ENCODE measurements around the gene C1orf52. TPM values are rescaled to one million over a fixed set of nuclear protein-coding genes. Genes with fewer than 3 reads are reported as not detected.

C1orf52 gene
- total RNA-seq, 5 donors from 2014 or later (not counting 1 experiment from before 2014, with no cell fraction given) = 29.8 to 48.6 (median 39.3) TPM

DNA sequence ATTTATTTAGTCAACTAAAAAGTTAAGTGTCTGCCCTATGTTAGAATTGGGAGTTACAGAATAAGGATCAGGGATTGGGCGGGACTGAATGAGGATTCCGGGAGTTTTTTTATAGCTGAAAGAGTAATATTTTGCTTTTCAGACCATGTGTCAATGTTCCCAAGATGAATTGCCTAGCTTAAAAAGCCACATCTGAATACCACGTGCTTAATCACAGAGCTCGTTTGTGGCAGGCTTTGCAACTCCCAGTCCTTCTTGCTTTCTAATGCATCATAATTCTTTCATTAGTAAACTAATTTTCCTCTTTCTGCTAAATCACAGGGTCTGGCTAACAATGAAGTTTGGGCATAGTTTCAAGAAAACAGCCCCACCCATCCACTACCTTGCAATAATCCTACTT, 21.2 kb upstream of the C1orf52 start:
- no peak for ATAC-seq (replicated peaks in 1 of 4)
- peaks cover 14 to 23% (median 17%) of the 10 kb centered on the region in 3 donors for H3K4me1 Mint-ChIP-seq
- no peak for DNase-seq
- Histone ChIP-seq H3K36me3 (ENCODE audit: control insufficient read depth in 2 of 2, extremely low read depth in 1 of 2, insufficient read depth in 1 of 2, low read length in 1 of 2) (no peaks in the 10 kb centered on the region), H3K4me1 (ENCODE audit: control insufficient read depth in 1 of 2, extremely low read depth in 1 of 2, insufficient read depth in 2 of 2, low read length in 2 of 2) (peaks cover 2 to 7% of the 10 kb centered on the region in 2 experiments), H3K27me3 (replicated peaks in 1 of 2; ENCODE audit: control insufficient read depth in 2 of 2, extremely low read depth in 1 of 2, insufficient read depth in 2 of 2, low read length in 1 of 2) (peaks cover 0 to 14% of the 10 kb centered on the region in 2 experiments), H3K9me3 (no peaks in the 10 kb centered on the region), H3K27ac (ENCODE audit: low read length) (no peak overlapping the region), H3K4me3 (ENCODE audit: control insufficient read depth in 1 of 2, extremely low read depth in 1 of 2, low read length in 1 of 2) (no peak overlapping the region)
- no peaks in the 10 kb centered on the region for H3K36me3 Mint-ChIP-seq
- no peak overlapping the region for H3K27ac Mint-ChIP-seq
- H3K27me3 Mint-ChIP-seq = no peaks in the 10 kb centered on the region
- WGBS (ENCODE audit: insufficient coverage) = 88% methylated on average over 3 of the region's 4 CpGs
- H3K9me3 Mint-ChIP-seq = no peaks in the 10 kb centered on the region
- no peak overlapping the region for H3K4me3 Mint-ChIP-seq
- POLR2A ChIA-PET = interaction anchor here in 1 of 2 donors (0.6 kb wide), 1 partner anchor 100 kb away, joined by 3 read pairs; no protein-coding TSS in a partner anchor
- CTCF ChIA-PET = no interaction called here

DNA sequence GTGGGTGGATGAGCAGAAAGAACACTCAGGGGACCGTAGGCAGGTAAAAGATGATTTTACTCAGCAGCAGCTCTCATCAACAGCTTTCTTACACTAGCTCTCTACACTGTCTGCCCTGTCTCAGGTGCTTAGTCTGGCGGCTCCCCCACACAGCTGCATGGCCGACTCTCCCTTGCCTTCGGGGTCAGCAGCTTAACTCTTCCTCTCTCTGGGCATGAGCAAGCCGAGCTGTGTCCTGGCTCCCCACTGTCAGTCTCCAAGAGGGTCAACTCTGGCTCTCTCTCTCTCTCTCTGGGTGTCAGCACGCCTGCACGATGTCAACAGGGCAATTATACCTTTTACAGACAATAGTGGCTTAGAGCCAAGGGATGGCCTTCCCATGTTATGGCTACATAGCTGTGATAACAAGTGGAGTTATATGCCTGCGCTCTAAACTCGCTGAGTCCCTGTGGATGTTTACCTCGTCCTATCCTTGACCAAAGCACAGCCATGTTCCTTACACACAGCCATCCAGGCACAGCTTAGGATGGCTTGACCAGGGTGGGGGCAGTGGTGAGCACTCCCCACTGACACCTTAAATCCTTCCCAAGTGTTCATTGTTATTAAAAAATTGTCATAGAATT, 20.1 kb upstream of the C1orf52 start:
- Histone ChIP-seq H3K4me3 (ENCODE audit: control insufficient read depth in 1 of 2, extremely low read depth in 1 of 2, low read length in 1 of 2) (no peak overlapping the region), H3K27me3 (replicated peaks in 1 of 2; ENCODE audit: control insufficient read depth in 2 of 2, extremely low read depth in 1 of 2, insufficient read depth in 2 of 2, low read length in 1 of 2) (peaks cover 0 to 9% of the 10 kb centered on the region in 2 experiments), H3K9me3 (no peaks in the 10 kb centered on the region), H3K27ac (ENCODE audit: low read length) (no peak overlapping the region), H3K36me3 (ENCODE audit: control insufficient read depth in 2 of 2, extremely low read depth in 1 of 2, insufficient read depth in 1 of 2, low read length in 1 of 2) (no peaks in the 10 kb centered on the region), H3K4me1 (ENCODE audit: control insufficient read depth in 1 of 2, extremely low read depth in 1 of 2, insufficient read depth in 2 of 2, low read length in 2 of 2) (peaks cover 10 to 12% of the 10 kb centered on the region in 2 experiments)
- peak overlapping the region; percentile 51 to 54 for H3K27ac Mint-ChIP-seq
- ChIA-PET POLR2A (interaction anchor here in 1 of 2 donors (0.7 kb wide), 1 partner anchor 270 kb away, joined by 4 read pairs; no protein-coding TSS in a partner anchor), CTCF (interaction anchor here in 1 of 2 donors (0.5 to 1.0 kb wide), 2 partner anchors 335 to 344 kb away, joined by 3 to 4 read pairs; no protein-coding TSS in a partner anchor)
- DNase-seq = no peak
- H3K4me1 Mint-ChIP-seq = peaks cover 24 to 33% (median 28%) of the 10 kb centered on the region in 3 donors
- ATAC-seq (replicated peaks in 1 of 4) = no peak
- H3K36me3 Mint-ChIP-seq = no peaks in the 10 kb centered on the region
- no peaks in the 10 kb centered on the region for H3K9me3 Mint-ChIP-seq
- WGBS (ENCODE audit: insufficient coverage) = no CpG with 5 or more reads among the region's 10 CpGs
- no peak overlapping the region for H3K4me3 Mint-ChIP-seq
- H3K27me3 Mint-ChIP-seq = no peaks in the 10 kb centered on the region

DNA sequence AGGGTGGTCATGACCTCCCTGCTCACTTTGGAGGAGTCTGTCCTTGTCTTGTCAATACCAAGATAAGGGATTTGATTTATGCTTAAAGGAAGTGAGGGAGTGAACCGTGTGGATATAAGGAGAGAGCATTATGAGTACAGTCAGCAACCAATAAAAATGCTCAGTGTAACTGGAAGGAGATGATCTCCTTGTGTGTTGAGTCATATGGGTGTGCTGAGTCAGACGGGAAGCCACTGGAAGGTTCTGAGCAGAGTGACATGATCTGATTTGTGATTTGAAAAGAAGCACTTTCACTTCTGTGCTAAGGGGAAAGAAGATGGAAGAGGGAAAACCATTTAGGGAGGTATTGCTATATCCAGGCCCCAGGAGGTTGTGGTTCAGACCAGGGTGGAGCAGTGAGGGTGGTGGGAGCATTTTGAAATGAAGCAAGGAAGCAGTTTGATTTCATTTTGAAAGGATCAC, 19.4 kb upstream of the C1orf52 start:
- no peaks in the 10 kb centered on the region for H3K27me3 Mint-ChIP-seq
- Histone ChIP-seq H3K9me3 (no peaks in the 10 kb centered on the region), H3K27me3 (replicated peaks in 1 of 2; ENCODE audit: control insufficient read depth in 2 of 2, extremely low read depth in 1 of 2, insufficient read depth in 2 of 2, low read length in 1 of 2) (peaks cover 0 to 5% of the 10 kb centered on the region in 2 experiments), H3K36me3 (ENCODE audit: control insufficient read depth in 2 of 2, extremely low read depth in 1 of 2, insufficient read depth in 1 of 2, low read length in 1 of 2) (no peaks in the 10 kb centered on the region), H3K4me1 (ENCODE audit: control insufficient read depth in 1 of 2, extremely low read depth in 1 of 2, insufficient read depth in 2 of 2, low read length in 2 of 2) (peaks cover 10 to 14% of the 10 kb centered on the region in 2 experiments), H3K27ac (ENCODE audit: low read length) (no peak overlapping the region), H3K4me3 (ENCODE audit: control insufficient read depth in 1 of 2, extremely low read depth in 1 of 2, low read length in 1 of 2) (no peak overlapping the region)
- peaks cover 31 to 40% (median 35%) of the 10 kb centered on the region in 3 donors for H3K4me1 Mint-ChIP-seq
- DNase-seq (peak in 2 of 35 experiments; percentile 11 to 31), ATAC-seq (replicated peaks in 1 of 4) (no peak)
- peak overlapping the region in 2 of 3 donors; percentile 0 to 25 for H3K4me3 Mint-ChIP-seq
- POLR2A ChIA-PET = no interaction called here
- WGBS (ENCODE audit: insufficient coverage) = 22% methylated on average over 2 of the region's 2 CpGs
- no peaks in the 10 kb centered on the region for H3K9me3 Mint-ChIP-seq
- peak overlapping the region; percentile 51 to 54 for H3K27ac Mint-ChIP-seq
- no peaks in the 10 kb centered on the region for H3K36me3 Mint-ChIP-seq
- CTCF ChIA-PET = interaction anchor here in 1 of 2 donors (0.5 to 4.4 kb wide), 3 partner anchors 20 to 343 kb away, joined by 3 to 65 read pairs (median 4); partner anchors contain the start of gene C1orf52

- H3K4me1 Mint-ChIP-seq = peaks cover 42 to 51% (median 46%) of the 10 kb centered on the region in 3 donors
- ATAC-seq (replicated peaks in 1 of 4) = no peak
- H3K27ac Mint-ChIP-seq = peak overlapping the region in 1 of 2 donors; percentile 93
- no peak overlapping the region for H3K4me3 Mint-ChIP-seq
- H3K27me3 Mint-ChIP-seq = no peaks in the 10 kb centered on the region
- peaks cover 10 to 14% of the 10 kb centered on the region in 2 experiments for H3K4me1 ChIP-seq (ENCODE audit: control insufficient read depth in 1 of 2, extremely low read depth in 1 of 2, insufficient read depth in 2 of 2, low read length in 2 of 2)
- WGBS (ENCODE audit: insufficient coverage) = no CpG with 5 or more reads among the region's 4 CpGs
- H3K36me3 ChIP-seq (ENCODE audit: control insufficient read depth in 2 of 2, extremely low read depth in 1 of 2, insufficient read depth in 1 of 2, low read length in 1 of 2) = peaks cover 0 to 2% of the 10 kb centered on the region in 2 donors
- H3K9me3 Mint-ChIP-seq = no peaks in the 10 kb centered on the region
- H3K27ac ChIP-seq (ENCODE audit: low read length) = no peak overlapping the region
- ChIA-PET CTCF (interaction anchor here (0.7 to 4.4 kb wide), 6 partner anchors 14 to 333 kb away, joined by 3 to 65 read pairs (median 19); partner anchors contain the start of gene C1orf52 (in 1 of the 2)), POLR2A (no interaction called here)
- peaks cover 10% of the 10 kb centered on the region for H3K36me3 Mint-ChIP-seq
- DNase-seq = no peak
- H3K9me3 ChIP-seq = no peaks in the 10 kb centered on the region
- H3K27me3 ChIP-seq (replicated peaks in 1 of 2; ENCODE audit: control insufficient read depth in 2 of 2, extremely low read depth in 1 of 2, insufficient read depth in 2 of 2, low read length in 1 of 2) = no peaks in the 10 kb centered on the region
- no peak overlapping the region for H3K4me3 ChIP-seq (ENCODE audit: control insufficient read depth in 1 of 2, extremely low read depth in 1 of 2, low read length in 1 of 2)
Observed at GRCh38 chr1:85277802-85278201, 18.3 kb upstream of the C1orf52 start.

DNA sequence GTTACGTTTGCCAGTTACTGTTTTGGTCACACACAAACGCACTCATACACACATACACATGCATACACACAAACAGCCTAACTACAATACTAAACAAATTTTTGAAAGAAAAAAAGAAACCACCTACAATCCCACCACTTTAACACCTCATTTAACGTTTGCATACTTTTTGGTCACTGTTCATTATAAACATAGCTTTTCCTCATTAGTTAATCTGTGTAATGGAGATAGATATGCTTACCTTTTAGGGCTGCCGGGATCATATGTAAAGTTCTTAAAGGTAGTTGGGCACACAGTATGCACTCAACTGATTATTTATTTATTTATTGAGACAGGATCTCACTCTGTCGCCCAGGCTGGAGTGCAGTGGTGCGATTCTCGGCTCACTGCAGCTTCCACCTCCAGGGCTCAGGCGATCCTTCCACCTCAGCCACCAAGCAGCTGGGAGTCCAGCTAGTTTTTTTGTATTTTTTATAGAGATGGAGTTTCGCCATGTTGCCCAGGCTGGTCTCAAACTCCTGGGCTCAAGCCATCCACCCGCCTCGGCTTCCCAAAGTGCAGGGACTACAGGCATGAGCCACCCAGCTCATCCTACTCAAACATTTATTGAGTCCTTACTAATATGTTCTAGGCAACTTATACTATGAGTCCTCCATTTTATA, 17.6 kb upstream of the C1orf52 start:
- POLR2A ChIA-PET = interaction anchor here (0.6 to 2.4 kb wide), 11 partner anchors 18 to 1805 kb away, joined by 3 to 20 read pairs (median 5); partner anchors contain the start of genes C1orf52 (in 2 of the 2) and CTBS (in 1 of the 2)
- 0% methylated on average over 2 of the region's 11 CpGs for WGBS (ENCODE audit: insufficient coverage)
- Histone ChIP-seq H3K4me3 (ENCODE audit: control insufficient read depth in 1 of 2, extremely low read depth in 1 of 2, low read length in 1 of 2) (peak overlapping the region; percentile 66 to 68), H3K4me1 (ENCODE audit: control insufficient read depth in 1 of 2, extremely low read depth in 1 of 2, insufficient read depth in 2 of 2, low read length in 2 of 2) (peaks cover 10 to 14% of the 10 kb centered on the region in 2 experiments), H3K27me3 (replicated peaks in 1 of 2; ENCODE audit: control insufficient read depth in 2 of 2, extremely low read depth in 1 of 2, insufficient read depth in 2 of 2, low read length in 1 of 2) (no peaks in the 10 kb centered on the region), H3K27ac (ENCODE audit: low read length) (peak overlapping the region; percentile 87), H3K9me3 (no peaks in the 10 kb centered on the region), H3K36me3 (ENCODE audit: control insufficient read depth in 2 of 2, extremely low read depth in 1 of 2, insufficient read depth in 1 of 2, low read length in 1 of 2) (peaks cover 2 to 6% of the 10 kb centered on the region in 2 donors)
- H3K27ac Mint-ChIP-seq = peak overlapping the region; percentile 86 to 93
- DNase-seq = no peak
- no peaks in the 10 kb centered on the region for H3K9me3 Mint-ChIP-seq
- no peaks in the 10 kb centered on the region for H3K27me3 Mint-ChIP-seq
- peaks cover 11% of the 10 kb centered on the region for H3K36me3 Mint-ChIP-seq
- H3K4me1 Mint-ChIP-seq = peaks cover 45 to 55% (median 51%) of the 10 kb centered on the region in 3 donors
- no peak for ATAC-seq (replicated peaks in 1 of 4)
- CTCF ChIA-PET = interaction anchor here (0.6 to 4.4 kb wide), 14 partner anchors 14 to 1139 kb away, joined by 3 to 65 read pairs (median 6); partner anchors contain the start of gene C1orf52 (in 2 of the 2)
- H3K4me3 Mint-ChIP-seq = peak overlapping the region; percentile 83 to 88 (median 86)
